DND-41 (cell line): Measurements from ENCODE around the gene CPEB4.

Experiments used
- EZH2 ChIP-seq: IDR thresholded peaks from 3 replicates; pipeline ENCODE4 v1.6.1; 2012; ENCODE audit warnings: borderline replicate concordance, low read depth, mild to moderate bottlenecking, moderate library complexity, low read length, inconsistent platforms; ENCODE audit not compliant: severe bottlenecking
- TF ChIP-seq, protein P1 (sequence below): IDR thresholded peaks from 2 replicates; pipeline ENCODE4 v1.5.1; 2012; ENCODE audit warnings: borderline replicate concordance, low read length, moderate library complexity, mild to moderate bottlenecking; ENCODE audit not compliant: poor library complexity, severe bottlenecking; ENCODE audit errors: extremely low read depth

DNA sequence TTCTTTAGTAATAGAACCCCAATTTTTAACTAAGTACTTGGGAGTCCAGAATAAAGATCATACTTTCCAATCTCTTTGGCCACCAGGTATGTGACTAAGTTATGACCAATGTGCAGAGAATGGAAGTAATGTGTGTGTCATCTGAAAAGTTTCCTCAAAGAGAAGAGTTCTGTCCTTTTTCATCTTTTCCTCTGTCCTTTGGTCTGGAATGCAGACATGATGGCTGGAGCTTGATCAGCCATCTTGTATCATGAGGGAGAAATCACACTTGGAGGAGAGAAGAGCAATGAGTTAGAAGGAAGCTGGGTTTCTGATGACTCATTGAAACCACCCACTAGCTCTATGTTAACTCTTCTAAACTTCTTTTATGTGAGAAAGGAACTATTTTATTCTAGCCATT lies 5.5 kb upstream of the CPEB4 start:
- TF ChIP-seq, protein P1, sequence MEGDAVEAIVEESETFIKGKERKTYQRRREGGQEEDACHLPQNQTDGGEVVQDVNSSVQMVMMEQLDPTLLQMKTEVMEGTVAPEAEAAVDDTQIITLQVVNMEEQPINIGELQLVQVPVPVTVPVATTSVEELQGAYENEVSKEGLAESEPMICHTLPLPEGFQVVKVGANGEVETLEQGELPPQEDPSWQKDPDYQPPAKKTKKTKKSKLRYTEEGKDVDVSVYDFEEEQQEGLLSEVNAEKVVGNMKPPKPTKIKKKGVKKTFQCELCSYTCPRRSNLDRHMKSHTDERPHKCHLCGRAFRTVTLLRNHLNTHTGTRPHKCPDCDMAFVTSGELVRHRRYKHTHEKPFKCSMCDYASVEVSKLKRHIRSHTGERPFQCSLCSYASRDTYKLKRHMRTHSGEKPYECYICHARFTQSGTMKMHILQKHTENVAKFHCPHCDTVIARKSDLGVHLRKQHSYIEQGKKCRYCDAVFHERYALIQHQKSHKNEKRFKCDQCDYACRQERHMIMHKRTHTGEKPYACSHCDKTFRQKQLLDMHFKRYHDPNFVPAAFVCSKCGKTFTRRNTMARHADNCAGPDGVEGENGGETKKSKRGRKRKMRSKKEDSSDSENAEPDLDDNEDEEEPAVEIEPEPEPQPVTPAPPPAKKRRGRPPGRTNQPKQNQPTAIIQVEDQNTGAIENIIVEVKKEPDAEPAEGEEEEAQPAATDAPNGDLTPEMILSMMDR = no peak
- TF ChIP-seq EZH2 = no peak
